GM23338 (cell line): ENCODE measurements around the gene HLCS.

Experiments
- CREB1 ChIP-seq: fragments of 250-450 bp; sonication (Bioruptor Pico); IDR thresholded peaks from 2 replicates; pipeline ENCODE4 v1.5.0; 2020; ENCODE audit warnings: low read depth, mild to moderate bottlenecking, moderate library complexity
- EZH2 ChIP-seq: fragments of 200-600 bp; sonication (generic); IDR thresholded peaks from one replicate; pipeline ENCODE4 v1.8.0; 2017; ENCODE audit warnings: antibody characterized with exemption, mild to moderate bottlenecking, low read depth; ENCODE audit not compliant: unreplicated experiment
- EZH2phosphoT487 ChIP-seq: fragments of 200-600 bp; sonication (generic); IDR thresholded peaks from one replicate; pipeline ENCODE4 v1.8.1; 2018; ENCODE audit warnings: antibody characterized with exemption; ENCODE audit not compliant: unreplicated experiment
- JUNB ChIP-seq: IDR thresholded peaks from one replicate; pipeline ENCODE4 v1.6.1; 2016; ENCODE audit warnings: antibody characterized with exemption; ENCODE audit not compliant: unreplicated experiment
- POLR2AphosphoS5 ChIP-seq: IDR thresholded peaks from 2 replicates; pipeline ENCODE4 v1.6.1; 2016; ENCODE audit warnings: antibody characterized with exemption, low read depth
- ZNF114 ChIP-seq: fragments of 250-450 bp; sonication (Bioruptor Pico); IDR thresholded peaks from 2 replicates; pipeline ENCODE4 v1.5.0; 2020; ENCODE audit warnings: mild to moderate bottlenecking, moderate library complexity
- ZNF331 ChIP-seq: fragments of 250-450 bp; sonication (Bioruptor Pico); IDR thresholded peaks from 2 replicates; pipeline ENCODE4 v1.5.0; 2020; ENCODE audit warnings: low read depth, mild to moderate bottlenecking, moderate library complexity
- TF ChIP-seq, protein P1 (sequence below), 2 experiments: fragments of 200-600 bp in 1 of 2; sonication (generic) in 1 of 2; conservative IDR thresholded peaks; 2 replicates each; pipeline versions ENCODE4 v1.5.1 to v1.6.1; 2016 to 2017; ENCODE audit warnings: antibody characterized with exemption in 2 of 2, low read depth in 2 of 2, mild to moderate bottlenecking in 2 of 2, moderate library complexity in 1 of 2
- TF ChIP-seq, protein P2 (sequence below): IDR thresholded peaks from 2 replicates; pipeline ENCODE4 v1.6.1; 2016; ENCODE audit warnings: antibody characterized with exemption

DNA sequence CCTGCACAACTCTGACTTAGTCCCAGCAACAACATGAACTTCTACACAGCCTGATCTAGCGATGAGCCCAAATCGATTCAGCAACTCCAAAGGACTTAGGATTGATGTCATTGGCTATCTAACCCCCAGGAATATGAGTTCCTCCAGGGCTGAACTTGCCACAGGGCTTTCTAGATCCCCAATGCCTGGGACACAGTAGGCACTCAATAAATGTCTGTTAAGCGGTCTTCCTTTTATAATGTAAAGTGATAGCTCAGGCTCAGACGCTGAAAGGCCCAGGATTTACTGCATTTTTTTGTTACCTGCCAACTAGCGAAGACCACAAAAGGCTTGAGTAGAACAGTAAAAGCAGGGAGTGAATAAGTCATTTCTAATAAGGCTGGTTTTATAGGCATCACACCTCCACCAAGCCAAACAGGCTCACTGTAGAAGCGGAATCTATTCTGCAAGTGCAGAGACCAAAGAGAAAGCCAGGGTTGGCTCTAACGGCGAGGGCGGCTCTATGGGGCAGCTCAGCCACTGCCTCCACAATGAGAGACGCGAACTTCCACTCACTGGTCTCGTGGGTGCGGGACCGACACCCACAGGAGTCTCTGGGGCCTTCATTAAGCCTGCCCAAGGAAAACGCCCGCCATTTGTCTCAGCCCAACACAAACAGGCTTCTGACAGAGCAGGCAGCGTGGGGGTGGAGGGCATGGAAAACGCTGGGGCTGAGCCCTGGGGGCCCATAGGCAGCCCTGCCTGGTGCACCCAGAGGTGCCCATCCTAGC, 52.0 kb downstream of the HLCS start:
- TF ChIP-seq, protein P1, sequence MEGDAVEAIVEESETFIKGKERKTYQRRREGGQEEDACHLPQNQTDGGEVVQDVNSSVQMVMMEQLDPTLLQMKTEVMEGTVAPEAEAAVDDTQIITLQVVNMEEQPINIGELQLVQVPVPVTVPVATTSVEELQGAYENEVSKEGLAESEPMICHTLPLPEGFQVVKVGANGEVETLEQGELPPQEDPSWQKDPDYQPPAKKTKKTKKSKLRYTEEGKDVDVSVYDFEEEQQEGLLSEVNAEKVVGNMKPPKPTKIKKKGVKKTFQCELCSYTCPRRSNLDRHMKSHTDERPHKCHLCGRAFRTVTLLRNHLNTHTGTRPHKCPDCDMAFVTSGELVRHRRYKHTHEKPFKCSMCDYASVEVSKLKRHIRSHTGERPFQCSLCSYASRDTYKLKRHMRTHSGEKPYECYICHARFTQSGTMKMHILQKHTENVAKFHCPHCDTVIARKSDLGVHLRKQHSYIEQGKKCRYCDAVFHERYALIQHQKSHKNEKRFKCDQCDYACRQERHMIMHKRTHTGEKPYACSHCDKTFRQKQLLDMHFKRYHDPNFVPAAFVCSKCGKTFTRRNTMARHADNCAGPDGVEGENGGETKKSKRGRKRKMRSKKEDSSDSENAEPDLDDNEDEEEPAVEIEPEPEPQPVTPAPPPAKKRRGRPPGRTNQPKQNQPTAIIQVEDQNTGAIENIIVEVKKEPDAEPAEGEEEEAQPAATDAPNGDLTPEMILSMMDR (conservative IDR thresholded peaks at IDR 0.05; ENCODE audit: low read depth in 2 of 2): no peak
- TF ChIP-seq EZH2phosphoT487 (no peak), POLR2AphosphoS5 (no peak), EZH2 (no peak), ZNF114 (no peak), CREB1 (no peak), JUNB (no peak), ZNF331 (no peak)
- TF ChIP-seq, protein P2, sequence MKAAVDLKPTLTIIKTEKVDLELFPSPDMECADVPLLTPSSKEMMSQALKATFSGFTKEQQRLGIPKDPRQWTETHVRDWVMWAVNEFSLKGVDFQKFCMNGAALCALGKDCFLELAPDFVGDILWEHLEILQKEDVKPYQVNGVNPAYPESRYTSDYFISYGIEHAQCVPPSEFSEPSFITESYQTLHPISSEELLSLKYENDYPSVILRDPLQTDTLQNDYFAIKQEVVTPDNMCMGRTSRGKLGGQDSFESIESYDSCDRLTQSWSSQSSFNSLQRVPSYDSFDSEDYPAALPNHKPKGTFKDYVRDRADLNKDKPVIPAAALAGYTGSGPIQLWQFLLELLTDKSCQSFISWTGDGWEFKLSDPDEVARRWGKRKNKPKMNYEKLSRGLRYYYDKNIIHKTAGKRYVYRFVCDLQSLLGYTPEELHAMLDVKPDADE: no peak
